GM19193 (cell line): ENCODE measurements around the gene PDK3.

Experiments used
- POLR2A ChIP-seq: IDR thresholded peaks from 4 replicates; pipeline ENCODE4 v1.6.1; 2011; ENCODE audit not compliant: insufficient read depth, insufficient read length; ENCODE audit errors: extremely low read depth

Gene PDK3

GRCh38 chrX:24495700-24496099 lies 30.6 kb downstream of the PDK3 start:
- no peak for TF ChIP-seq POLR2A

- TF ChIP-seq POLR2A, result no peak
Measured at GRCh38 chrX:24498181-24498580, 33.1 kb downstream of the PDK3 start.

- no peak for TF ChIP-seq POLR2A
Measured at GRCh38 chrX:24498975-24499374, 33.9 kb downstream of the PDK3 start.

GRCh38 chrX:24506082-24506481 lies 41.0 kb downstream of the PDK3 start:
- no peak for TF ChIP-seq POLR2A

GRCh38 chrX:24508375-24508774 lies 43.3 kb downstream of the PDK3 start:
- TF ChIP-seq POLR2A, result no peak

GRCh38 chrX:24513416-24513815 lies 48.3 kb downstream of the PDK3 start:
- TF ChIP-seq POLR2A, result no peak

- TF ChIP-seq POLR2A, result no peak
Measured at GRCh38 chrX:24515447-24515846, 50.4 kb downstream of the PDK3 start.

- no peak for TF ChIP-seq POLR2A
Measured at GRCh38 chrX:24520472-24520871, 55.4 kb downstream of the PDK3 start.

GRCh38 chrX:24525455-24525854 lies 60.4 kb downstream of the PDK3 start:
- no peak for TF ChIP-seq POLR2A

GRCh38 chrX:24526616-24527015 lies 61.5 kb downstream of the PDK3 start:
- TF ChIP-seq POLR2A, result no peak

- TF ChIP-seq POLR2A, result no peak
Measured at GRCh38 chrX:24528605-24529004, 63.5 kb downstream of the PDK3 start.

- no peak for TF ChIP-seq POLR2A
Measured at GRCh38 chrX:24536551-24536950, 71.5 kb downstream of the PDK3 start.

GRCh38 chrX:24542756-24543155 lies 77.7 kb downstream of the PDK3 start:
- no peak for TF ChIP-seq POLR2A

GRCh38 chrX:24547961-24548360 lies 82.9 kb downstream of the PDK3 start:
- TF ChIP-seq POLR2A, result no peak

- TF ChIP-seq POLR2A, result no peak
Measured at GRCh38 chrX:24550166-24550565, 85.1 kb downstream of the PDK3 start.

GRCh38 chrX:24553011-24553410 lies 87.9 kb downstream of the PDK3 start:
- no peak for TF ChIP-seq POLR2A

- TF ChIP-seq POLR2A, result no peak
Measured at GRCh38 chrX:24561121-24561520, 96.0 kb downstream of the PDK3 start.
